GM12801 (cell line): ENCODE measurements around the gene SUCLG2.

Source experiments
- CTCF ChIP-seq: IDR thresholded peaks from one replicate; pipeline ENCODE4 v1.5.1; 2011; ENCODE audit warnings: control low read depth; ENCODE audit not compliant: insufficient read length; ENCODE audit errors: extremely low read depth

The SUCLG2 gene

GRCh38 chr3:67561266-67561665 lies 93.1 kb downstream of the SUCLG2 start:
- TF ChIP-seq CTCF: no peak

- no peak for TF ChIP-seq CTCF
Measured at GRCh38 chr3:67559029-67559605, 95.3 kb downstream of the SUCLG2 start.

GRCh38 chr3:67558426-67558825 lies 96.0 kb downstream of the SUCLG2 start:
- TF ChIP-seq CTCF: no peak

- TF ChIP-seq CTCF: no peak
Measured at GRCh38 chr3:67557848-67558355, 96.5 kb downstream of the SUCLG2 start.

- no peak for TF ChIP-seq CTCF
Measured at GRCh38 chr3:67551361-67552016, 102.9 kb downstream of the SUCLG2 start.

GRCh38 chr3:67550541-67550940 lies 103.9 kb downstream of the SUCLG2 start:
- no peak for TF ChIP-seq CTCF

GRCh38 chr3:67540198-67540894 lies 114.1 kb downstream of the SUCLG2 start:
- TF ChIP-seq CTCF: no peak
